Astrocyte (in vitro differentiated cells and primary cell): ENCODE results near the gene DAAM2.

Experiments used
- EZH2 ChIP-seq: IDR thresholded peaks from 2 replicates; pipeline ENCODE4 v1.6.1; 2012; ENCODE audit warnings: mild to moderate bottlenecking, low read length, inconsistent platforms; ENCODE audit not compliant: insufficient read depth
- TF ChIP-seq, protein P1 (sequence below): IDR thresholded peaks from 2 replicates; pipeline ENCODE4 v1.5.1; 2011; ENCODE audit warnings: low read depth, mild to moderate bottlenecking, inconsistent platforms, low read length, moderate library complexity; ENCODE audit not compliant: insufficient read depth

DNA sequence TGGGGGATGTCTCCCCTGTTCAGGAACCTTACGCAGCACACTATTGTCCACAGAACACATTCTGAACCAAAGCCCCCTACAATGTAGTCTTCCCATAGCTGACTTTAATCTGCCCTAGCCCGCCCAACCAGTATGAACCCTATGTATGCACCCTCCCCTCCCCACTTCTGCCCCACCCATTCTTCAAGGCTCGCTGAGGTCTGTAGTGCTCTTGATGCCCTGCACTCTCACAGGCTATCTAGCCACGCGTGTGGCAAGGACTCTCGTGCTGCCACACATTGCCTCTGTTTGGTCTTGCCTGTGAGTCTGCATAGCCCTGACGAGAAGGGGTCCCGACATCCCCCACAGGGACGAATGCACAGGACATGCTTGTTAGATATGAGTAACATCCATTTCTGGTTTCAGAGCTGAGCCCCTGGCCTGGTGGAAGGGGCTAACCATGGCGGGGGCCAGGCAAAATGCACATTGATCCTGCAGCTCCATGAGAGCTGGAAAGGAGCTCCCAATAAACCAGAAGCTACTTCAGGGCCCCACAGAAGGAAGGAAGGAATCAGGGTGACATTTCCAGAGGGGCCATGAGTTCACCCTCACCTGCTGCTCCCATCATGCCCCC, 119.4 kb downstream of the DAAM2 start:
- TF ChIP-seq, protein P1, sequence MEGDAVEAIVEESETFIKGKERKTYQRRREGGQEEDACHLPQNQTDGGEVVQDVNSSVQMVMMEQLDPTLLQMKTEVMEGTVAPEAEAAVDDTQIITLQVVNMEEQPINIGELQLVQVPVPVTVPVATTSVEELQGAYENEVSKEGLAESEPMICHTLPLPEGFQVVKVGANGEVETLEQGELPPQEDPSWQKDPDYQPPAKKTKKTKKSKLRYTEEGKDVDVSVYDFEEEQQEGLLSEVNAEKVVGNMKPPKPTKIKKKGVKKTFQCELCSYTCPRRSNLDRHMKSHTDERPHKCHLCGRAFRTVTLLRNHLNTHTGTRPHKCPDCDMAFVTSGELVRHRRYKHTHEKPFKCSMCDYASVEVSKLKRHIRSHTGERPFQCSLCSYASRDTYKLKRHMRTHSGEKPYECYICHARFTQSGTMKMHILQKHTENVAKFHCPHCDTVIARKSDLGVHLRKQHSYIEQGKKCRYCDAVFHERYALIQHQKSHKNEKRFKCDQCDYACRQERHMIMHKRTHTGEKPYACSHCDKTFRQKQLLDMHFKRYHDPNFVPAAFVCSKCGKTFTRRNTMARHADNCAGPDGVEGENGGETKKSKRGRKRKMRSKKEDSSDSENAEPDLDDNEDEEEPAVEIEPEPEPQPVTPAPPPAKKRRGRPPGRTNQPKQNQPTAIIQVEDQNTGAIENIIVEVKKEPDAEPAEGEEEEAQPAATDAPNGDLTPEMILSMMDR: no peak
- TF ChIP-seq EZH2: no peak
